Astrocyte of the spinal cord (primary cell): ENCODE data around the gene RUNDC3A.

Experiments
- DNase-seq: peaks from one replicate; pipeline ENCODE4 v3.0.0; 2011; ENCODE audit warnings: low read depth, low spot score
- H3K4me3 ChIP-seq: 2 replicates; pipeline ENCODE4 v1.5.1; 2011; ENCODE audit warnings: low read depth, mild to moderate bottlenecking, low read length, moderate library complexity
- CTCF ChIP-seq: IDR thresholded peaks from 2 replicates; pipeline ENCODE4 v1.5.1; 2012; ENCODE audit warnings: low read depth, mild to moderate bottlenecking, low read length, inconsistent platforms
- in situ Hi-C: cut with HindIII; loops from 2 replicates; pipeline ENCODE4 v1.10.0; 2017; ENCODE audit warnings: low sequenced_read_pairs

The RUNDC3A gene

GRCh38 chr17:44308320-44308818 is at the start of gene RUNDC3A:
Gene RUNDC3A, plus strand, starts transcription at chr17:44308601. Its CDS starts 232 bp downstream, at chr17:44308833.
- in situ Hi-C loops, result no loop called here
- peak; percentile 70 for DNase-seq
- no peak for TF ChIP-seq CTCF
- peak within 1 kb of the TSS; percentile 35 for H3K4me3 ChIP-seq

GRCh38 chr17:44258811-44259351 is 49.5 kb upstream of the RUNDC3A start:
- no peak for TF ChIP-seq CTCF
- no peak for DNase-seq
- H3K4me3 ChIP-seq, result no peak overlapping the region
- in situ Hi-C loops, result no loop called here

- DNase-seq, result no peak
- in situ Hi-C loops, result no loop called here
- no peak for TF ChIP-seq CTCF
- no peak overlapping the region for H3K4me3 ChIP-seq
These were observed 48.1 kb upstream of the RUNDC3A start for GRCh38 chr17:44260296-44260695.

- in situ Hi-C loops, result no loop called here
- H3K4me3 ChIP-seq, result no peak overlapping the region
- no peak for DNase-seq
- no peak for TF ChIP-seq CTCF
These were observed 45.7 kb upstream of the RUNDC3A start for GRCh38 chr17:44262654-44263225.

GRCh38 chr17:44263345-44263902 is 45.0 kb upstream of the RUNDC3A start:
- in situ Hi-C loops, result no loop called here
- DNase-seq, result no peak
- TF ChIP-seq CTCF, result no peak
- no peak overlapping the region for H3K4me3 ChIP-seq

- in situ Hi-C loops, result no loop called here
- H3K4me3 ChIP-seq, result no peak overlapping the region
- TF ChIP-seq CTCF, result no peak
- no peak for DNase-seq
These were observed 41.8 kb upstream of the RUNDC3A start for GRCh38 chr17:44266402-44267164.
